ENCODE results near the gene AMELY. TPM values are rescaled to one million over a fixed set of nuclear protein-coding genes. Genes with fewer than 3 reads are reported as not detected.
"Not testable (repeated sequence)": the region's sequence is repeated elsewhere in the genome, so short reads cannot be mapped to it uniquely, and the experiment has no call there.

Gene AMELY
- total RNA-seq, 4 donors from 2014 or later: not detected

GRCh38 chrY:6895236-6895635 is 16.3 kb downstream of the AMELY start:
- Histone ChIP-seq H3K9me3 (no peaks in the 10 kb centered on the region), H3K27ac (no peak overlapping the region), H3K36me3 (no peaks in the 10 kb centered on the region), H3K4me3 (no peak overlapping the region), H3K4me1 (no peaks in the 10 kb centered on the region), H3K27me3 (no peaks in the 10 kb centered on the region)
- TF ChIP-seq CTCF (IDR thresholded peaks at IDR 0.05): no peak
- no peak for TF ChIP-seq EP300 (IDR thresholded peaks at IDR 0.05)
- no peak for TF ChIP-seq POLR2A (IDR thresholded peaks at IDR 0.05)
- DNase-seq (ENCODE audit: low spot score in 2 of 2): no peak
- WGBS, 2 donors: 29% methylated on average over 1 of the region's 1 CpG; no CpG with 5 or more reads in 1 of the 2 donors

- Histone ChIP-seq H3K27ac (no peak overlapping the region), H3K27me3 (no peaks in the 10 kb centered on the region), H3K4me1 (no peaks in the 10 kb centered on the region), H3K4me3 (no peak overlapping the region), H3K9me3 (no peaks in the 10 kb centered on the region), H3K36me3 (no peaks in the 10 kb centered on the region)
- 62% methylated on average over 3 of the region's 3 CpGs; no CpG with 5 or more reads in 1 of the 2 donors for WGBS, 2 donors
- TF ChIP-seq EP300 (IDR thresholded peaks at IDR 0.05): no peak
- no peak for DNase-seq (ENCODE audit: low spot score in 2 of 2)
Measured at GRCh38 chrY:6894496-6894895, 17.1 kb downstream of the AMELY start.

DNA sequence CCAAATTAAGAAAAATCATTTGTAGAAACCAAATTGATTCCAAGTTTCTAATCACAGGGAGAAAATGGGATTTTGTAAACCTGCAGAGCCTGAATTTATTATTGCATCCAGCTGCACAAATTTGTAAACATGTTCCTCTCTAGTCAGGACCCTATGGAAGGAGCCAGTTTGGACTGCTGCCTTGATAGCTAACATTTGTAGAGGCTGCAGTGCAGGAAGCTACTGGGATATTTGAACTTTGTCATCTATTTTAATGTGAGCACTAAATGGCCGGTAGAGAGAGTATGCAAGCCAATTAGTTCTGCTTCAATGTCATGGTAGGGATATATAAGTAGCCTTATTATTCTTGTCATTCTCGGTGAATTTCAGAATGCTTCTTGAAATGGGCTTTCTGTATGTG is 62.2 kb downstream of the AMELY start:
- H3K4me3 ChIP-seq: no peak overlapping the region
- no peak for DNase-seq (ENCODE audit: low spot score in 2 of 2)
- H3K36me3 ChIP-seq: no peaks in the 10 kb centered on the region
- H3K27me3 ChIP-seq: no peaks in the 10 kb centered on the region
- no peak overlapping the region for H3K27ac ChIP-seq
- no peaks in the 10 kb centered on the region for H3K9me3 ChIP-seq
- WGBS, 2 donors: 33% methylated on average over 2 of the region's 2 CpGs; no CpG with 5 or more reads in 1 of the 2 donors
- no peaks in the 10 kb centered on the region for H3K4me1 ChIP-seq
- TF ChIP-seq POLR2A (IDR thresholded peaks at IDR 0.05): no peak
- no peak for TF ChIP-seq CTCF (IDR thresholded peaks at IDR 0.05)
- no peak for TF ChIP-seq EP300 (IDR thresholded peaks at IDR 0.05)

- H3K4me3 ChIP-seq; H3K27me3 ChIP-seq; DNase-seq (ENCODE audit: low spot score in 2 of 2); H3K27ac ChIP-seq; H3K36me3 ChIP-seq; H3K9me3 ChIP-seq; H3K4me1 ChIP-seq: not testable (repeated sequence)
- 61% methylated on average over 2 of the region's 2 CpGs; no CpG with 5 or more reads in 1 of the 2 donors for WGBS, 2 donors
Measured at GRCh38 chrY:6842650-6843049, 68.9 kb downstream of the AMELY start.

Other genes starting within 250 kb of the AMELY start
- 1 to 10 TPM in 1 of 4 donors, under 1 TPM in 1, not detected in 2; 0.78 to 5.7 TPM for gene TBL1Y, start 1.1 kb downstream of the AMELY start, total RNA-seq